Stimulated activated CD4-positive, alpha-beta T cell treated with anti-CD3 and anti-CD28 coated beads, Interleukin-2, amount 100 ng/mL, for 48 hours (primary cell): ENCODE measurements around the gene GPR157.
"Not testable (repeated sequence)": the region's sequence is repeated elsewhere in the genome, so short reads cannot be mapped to it uniquely, and the experiment has no call there.

ENCODE experiments used
- DNase-seq, 2 donors: peaks; one replicate each; pipeline ENCODE4 v3.0.0-alpha.2; 2020

The GPR157 gene

DNA sequence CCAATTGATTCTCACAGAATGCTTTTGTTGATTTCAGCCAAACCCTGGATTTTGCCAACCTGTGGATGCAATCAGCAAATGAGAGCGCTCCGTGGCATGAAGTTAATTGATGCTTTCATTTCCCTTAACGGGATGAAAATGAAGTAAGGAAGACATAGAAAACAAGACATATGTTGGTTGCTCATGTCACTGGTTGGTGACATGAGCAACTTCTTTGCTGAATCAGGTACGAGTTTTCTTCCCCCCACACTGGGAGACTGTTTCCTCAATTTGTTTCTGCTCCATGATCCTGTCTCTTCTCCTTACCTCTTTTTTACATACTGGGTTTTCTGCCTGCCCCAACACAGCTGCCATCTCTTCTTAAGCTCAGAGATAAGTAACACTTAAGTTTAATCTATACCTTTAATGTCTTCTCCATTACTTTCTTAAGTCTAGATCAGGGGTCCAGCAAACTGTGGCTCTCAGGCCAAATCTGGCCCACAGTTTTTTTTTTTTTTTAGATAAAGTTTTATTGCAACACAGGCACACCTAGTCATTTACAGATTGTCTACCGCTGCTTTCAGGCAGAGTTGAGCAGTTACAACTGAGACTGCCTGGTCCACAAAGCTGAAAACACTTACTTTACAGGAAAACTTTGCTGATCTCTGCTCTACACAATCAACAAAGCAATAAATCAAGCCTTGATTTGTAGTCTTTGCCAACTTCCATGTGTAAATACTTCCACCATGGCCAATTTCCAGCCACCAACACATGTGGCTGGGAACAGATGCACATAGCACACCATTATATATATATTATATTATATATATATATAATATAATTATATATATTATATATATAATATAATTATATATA is 13.3 kb downstream of the GPR157 start:
- DNase-seq = no peak

DNA sequence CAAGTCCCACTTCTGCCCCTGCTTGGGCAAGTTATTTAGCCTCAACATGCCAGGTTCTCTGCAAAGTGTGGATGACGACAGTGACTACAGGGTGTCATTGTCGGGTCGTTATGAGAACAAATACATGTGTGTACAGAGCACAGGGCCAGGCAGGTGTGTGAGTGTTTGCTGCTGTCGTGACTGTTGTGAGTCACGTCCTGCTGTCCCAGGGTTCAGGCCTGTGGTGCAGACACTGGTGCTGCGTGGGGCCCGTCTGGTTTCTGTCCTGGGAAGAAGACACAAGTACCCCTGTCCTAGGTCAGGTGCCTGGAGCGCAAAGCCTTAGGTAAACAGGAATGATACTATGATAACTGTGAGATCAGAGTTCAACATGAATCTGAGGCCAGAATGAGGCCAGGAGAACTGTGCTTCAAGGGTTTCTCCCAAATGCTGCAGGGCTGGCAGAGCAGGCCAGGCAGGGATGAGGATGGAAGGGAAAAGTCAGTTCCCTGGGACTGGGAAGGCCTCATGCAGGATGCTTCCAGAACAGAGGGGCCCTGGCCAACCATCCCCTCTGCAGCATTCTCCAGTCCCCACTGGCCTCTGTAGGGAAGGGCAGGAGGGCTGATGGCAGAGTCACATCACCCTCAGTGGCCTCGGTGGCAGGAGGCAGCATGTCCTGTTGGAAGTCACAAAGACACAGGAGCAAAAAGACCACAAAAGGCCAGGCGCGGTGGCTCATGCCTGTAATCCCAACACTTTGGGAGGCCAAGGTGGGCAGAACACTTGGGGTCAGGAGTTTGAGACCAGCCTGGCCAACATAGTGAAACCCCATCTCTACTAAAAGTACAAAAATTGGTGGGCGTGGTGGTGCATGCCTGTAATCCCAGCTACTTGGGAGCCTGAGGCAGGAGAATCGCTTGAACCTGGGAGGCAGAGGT is 15.7 kb downstream of the GPR157 start:
- no peak for DNase-seq

DNA sequence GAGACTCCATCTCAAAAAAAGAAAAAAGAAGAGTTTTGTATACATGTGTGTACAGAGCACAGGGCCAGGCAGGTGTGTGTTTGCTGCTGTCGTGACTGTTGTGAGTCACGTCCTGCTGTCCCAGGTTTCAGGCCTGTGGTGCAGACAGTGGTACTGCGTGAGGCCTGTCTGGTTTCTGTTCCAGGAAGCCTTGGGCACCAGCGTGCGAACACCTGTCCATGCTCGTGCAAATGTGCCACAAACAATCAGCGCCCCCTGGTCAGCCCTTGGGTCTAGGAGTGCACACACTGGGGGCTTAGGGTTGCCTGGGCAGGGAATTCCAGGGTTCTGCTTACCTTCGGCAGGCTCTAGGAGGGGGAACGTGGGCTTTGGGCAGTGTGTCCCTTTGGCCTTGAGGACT is 16.9 kb downstream of the GPR157 start:
- no peak for DNase-seq

DNA sequence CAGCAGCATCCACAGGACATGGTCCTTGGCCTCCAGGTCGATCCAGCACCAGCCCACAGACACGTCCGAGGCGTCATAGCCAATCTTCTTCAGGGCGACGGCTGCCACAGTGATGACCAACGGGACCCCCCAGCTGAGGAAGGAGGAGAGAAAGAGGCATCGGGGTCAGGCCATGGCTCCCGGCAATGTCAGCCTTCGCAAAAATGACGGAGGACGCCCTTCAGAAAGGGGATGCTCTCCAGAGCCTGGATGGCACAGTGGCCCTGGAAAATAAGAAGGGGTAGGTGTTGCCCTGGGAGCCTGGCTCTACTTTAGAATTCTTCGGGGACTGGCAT is 17.6 kb downstream of the GPR157 start:
- DNase-seq = no peak

DNA sequence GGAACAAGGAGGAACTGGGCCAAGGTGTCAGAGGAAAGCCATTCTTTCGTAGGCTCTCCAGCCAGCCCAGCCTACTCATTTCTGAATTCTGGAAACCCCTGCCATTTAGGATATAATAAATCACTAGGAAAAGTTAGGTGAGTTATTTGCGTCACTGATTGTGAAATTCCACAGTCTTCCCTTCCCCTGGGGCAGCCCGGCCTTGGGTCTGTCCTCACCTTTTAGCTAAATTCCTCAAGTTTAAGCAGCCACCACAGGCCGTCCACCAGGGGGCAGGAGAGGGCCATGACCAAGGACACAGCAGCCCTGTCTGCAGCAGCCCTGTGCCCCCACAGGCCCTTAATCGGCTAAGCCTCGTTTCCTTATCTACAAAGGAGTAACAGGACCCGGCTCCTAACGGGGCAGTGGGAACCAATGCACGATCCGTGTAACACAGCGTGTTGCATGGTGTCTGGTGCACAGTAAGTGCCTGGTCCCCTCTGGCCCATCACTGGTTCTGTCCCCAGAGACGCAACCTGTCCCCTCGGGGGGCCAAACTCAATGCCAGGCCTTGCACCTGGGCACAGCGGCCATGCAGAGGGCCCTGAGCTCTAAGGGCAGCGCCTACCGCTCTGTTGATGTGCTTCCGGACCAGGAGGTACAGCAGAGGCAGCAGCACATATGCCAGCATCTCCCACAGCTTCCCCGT is 18.1 kb downstream of the GPR157 start:
- DNase-seq = peak; percentile 86 to 90

DNA sequence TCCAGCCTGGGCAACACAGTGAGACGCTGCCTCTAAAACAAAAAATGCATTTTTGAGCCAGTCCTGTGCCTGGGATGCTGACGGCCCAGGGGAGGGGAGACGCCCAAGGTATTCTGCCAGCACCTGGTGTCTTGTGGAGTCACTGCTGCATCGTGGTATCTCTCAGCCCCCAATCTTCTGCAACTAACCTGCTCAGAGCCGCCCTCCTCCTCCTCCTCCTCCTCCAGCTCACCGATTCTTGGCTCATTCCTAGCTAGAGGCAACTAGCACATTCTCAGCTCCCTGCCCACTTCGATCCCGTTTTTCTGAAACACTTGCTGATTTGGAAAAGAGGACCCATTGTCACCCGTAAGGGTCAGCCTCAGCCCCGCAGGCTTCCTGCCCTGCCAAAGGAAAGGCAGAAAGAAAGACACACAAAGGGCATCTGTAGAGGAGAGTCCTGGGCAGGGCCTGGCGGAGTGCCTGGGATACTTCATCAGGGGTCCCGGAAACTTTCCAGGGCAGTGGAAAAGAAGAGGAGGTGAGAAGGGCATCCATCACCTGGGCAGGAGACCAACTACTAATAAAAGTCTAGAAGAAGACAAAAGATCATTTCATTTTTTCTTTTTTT is 20.7 kb downstream of the GPR157 start:
- no peak for DNase-seq

DNA sequence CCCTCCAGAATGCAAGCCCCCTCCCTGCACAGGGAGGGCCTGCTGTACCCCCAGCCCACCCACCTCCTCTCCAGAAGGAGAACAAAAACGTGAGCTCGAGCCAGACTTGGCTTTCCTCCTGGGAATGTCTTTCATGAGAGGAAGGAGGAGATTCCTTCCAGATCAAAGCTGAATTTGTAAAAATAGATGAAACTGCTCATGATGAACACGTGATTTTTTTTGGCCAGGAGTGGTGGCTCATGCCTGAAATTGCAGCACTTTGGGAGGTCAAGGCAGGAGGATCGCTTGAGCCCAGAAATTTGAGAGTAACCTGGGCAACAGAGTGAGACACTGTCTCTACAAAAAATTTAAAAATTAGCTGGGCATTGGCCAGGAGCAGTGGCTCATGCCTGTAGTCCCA is 21.8 kb downstream of the GPR157 start:
- DNase-seq = no peak

DNA sequence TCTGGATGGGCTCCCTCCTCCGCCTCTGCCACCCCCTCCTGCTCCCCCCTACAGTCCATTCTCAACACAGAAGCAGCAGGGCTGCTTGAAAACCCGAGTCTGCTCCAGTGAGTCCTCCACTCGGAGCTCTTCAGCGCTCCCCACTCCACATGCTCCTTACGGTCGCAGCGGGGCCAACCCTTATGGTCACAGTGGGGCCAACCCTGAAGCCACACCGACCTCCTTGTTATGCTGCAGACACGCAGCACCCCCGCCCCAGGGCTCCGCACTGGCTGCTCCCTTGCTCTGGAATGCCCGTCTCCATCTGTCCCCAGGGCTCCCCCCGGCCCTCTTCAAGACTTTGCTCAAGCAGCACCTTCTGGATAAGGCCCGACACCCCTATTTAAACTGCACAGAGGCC is 22.6 kb downstream of the GPR157 start:
- no peak for DNase-seq

DNA sequence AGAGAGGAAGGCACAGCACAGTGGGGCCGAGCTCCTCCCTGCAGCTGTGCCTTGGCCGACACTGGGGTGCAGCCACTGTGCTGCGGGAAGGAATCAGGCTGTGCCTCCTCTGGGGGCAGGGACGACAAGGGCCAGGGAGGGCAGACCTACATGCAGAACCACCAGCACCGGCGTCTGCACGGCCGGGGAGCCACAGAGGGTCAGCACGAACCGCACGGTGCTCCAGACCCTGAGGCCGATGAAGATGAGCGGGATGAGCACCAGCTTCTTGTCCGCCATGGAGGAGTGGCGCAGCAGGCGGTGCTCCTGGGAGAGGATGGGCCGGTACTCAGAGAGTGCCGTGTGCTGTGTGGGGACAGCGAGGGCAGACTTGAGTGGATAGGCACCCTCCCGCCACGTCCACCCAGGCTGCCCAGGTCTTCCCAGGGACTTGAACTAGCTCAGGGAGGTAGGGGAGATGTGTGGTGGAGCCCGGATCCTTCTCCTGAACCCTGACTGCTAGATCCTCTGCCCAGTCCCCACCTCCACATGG is 23.5 kb downstream of the GPR157 start:
- no peak for DNase-seq

DNA sequence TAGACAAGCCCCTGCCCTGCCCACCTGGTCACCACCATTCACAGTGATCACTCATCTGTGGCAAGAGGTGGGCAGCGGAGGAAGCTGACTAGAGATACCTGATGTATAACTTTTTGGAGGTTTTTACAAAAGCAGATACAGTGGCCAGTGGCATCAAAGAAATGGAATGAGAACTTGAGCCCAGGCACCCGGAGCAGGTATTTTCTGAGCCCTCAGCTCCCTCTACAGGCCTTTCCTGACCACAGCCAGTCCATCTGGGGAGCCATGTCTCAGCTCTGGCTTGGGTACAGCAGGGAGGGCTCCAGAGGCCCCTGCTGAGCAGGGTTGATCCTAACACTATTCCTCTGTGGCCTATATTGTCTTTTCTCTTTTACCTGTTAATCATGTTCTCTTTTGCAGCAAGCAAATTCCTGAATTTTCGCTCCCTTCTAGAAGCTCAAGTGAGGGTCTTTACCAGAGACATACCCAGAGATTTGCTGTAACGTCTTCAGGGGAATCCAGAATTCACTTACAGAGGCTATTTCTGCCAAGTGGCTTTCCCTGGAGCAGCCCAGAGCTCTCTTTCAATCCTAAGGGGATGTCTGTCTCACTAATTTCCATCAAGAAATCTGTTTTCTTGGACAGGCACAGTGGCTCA is 27.3 kb downstream of the GPR157 start:
- no peak for DNase-seq

DNA sequence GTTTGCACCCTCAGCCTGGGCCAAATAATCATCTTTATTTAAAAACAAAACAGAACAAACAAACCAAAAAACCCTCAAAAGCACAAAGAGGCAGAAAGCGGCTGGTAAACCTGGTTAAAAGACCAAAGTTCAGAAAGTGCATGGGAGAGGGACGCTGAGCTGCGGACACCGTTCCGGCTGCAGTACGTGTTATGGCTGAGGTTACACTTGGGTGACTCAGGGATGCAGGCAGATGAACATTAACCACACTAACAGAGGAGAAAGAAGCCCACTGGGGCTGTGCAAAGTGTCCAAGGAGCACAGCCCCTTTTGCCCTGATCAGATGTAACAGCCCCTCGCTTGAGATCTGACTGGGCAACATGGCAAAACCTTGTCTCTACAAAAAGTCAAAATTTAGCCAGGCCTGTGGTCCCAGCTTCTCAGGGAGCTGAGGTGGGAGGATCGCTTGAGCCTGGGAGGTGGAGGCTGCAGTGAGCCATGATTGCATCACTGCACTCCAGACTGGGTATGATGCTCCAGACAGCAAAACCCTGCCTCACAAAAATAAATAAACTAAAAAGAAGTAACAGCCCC is 28.3 kb downstream of the GPR157 start:
- no peak for DNase-seq

DNA sequence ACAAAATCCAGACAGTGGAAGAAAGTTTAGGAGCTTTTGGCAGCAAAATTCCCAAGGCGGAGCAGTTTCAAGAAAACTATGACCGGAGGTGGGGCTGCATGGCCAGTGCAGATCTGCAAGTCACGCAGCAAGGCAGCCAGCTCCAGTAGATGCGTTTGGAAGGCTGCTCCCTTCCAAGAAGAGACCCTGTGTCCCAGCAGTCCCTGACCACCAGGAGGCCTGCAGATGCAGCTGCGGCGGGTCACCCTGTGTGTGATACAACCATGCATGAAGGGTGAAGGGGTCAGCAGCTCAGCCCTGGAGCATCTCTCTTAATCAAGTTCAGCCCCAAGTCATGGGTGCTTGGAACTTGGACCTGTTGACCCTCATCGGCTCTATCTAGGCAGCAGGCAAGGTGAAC is 29.3 kb downstream of the GPR157 start:
- DNase-seq = no peak

DNA sequence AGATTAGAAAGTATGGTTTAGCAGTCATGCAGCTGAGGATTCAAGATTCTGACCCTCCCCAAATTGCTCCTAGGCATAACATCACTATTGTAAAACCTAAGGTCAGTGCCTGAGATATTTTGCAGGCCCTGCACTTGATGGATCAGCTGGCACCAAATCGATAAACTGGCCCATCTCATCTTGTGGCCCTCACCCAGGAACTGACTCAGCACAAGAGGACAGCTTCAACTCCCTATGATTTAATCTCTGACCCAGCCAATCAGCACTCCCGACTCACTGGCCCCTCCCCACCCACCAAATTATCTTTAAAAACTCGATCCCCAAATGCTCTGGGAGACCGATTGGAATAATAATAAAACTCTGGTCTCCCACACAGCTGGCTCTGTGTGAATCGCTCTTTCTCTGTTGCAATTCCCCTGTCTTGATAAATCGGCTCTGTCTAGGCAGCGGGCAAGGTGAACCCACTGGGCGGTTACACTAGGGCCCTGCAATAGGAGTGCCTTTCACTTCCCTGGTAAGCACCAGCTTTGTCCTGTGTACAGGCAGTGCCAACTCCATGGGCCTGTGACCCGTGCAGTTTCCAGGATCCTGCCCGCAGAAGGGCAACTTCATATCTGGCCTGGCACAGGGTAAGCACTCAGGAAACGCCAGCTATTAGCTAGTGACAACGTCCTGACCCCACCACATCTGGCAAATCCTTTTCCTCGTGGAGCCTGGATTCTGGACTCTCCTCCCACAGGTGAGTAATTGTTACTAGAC is 30.8 kb downstream of the GPR157 start:
- DNase-seq = no peak

DNA sequence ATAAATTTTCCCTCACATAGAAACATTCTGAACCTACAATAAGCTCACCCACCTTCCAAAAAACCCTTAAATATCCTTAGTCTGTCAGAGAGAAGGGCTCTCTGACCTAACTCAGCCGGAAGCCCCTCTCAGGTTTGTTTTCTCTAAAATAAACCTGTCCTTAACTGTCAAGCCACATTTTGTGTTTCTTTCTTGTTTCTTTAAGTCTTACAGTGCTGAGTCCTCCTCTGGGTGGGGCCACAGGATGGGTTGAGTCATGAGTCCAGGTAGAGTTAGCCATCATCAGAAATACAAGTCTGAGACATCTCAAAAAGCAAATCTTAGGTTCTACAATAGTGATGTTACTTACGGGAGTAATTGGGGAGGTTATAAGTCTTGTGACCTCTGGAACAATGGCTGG is 33.1 kb downstream of the GPR157 start:
- no peak for DNase-seq

DNA sequence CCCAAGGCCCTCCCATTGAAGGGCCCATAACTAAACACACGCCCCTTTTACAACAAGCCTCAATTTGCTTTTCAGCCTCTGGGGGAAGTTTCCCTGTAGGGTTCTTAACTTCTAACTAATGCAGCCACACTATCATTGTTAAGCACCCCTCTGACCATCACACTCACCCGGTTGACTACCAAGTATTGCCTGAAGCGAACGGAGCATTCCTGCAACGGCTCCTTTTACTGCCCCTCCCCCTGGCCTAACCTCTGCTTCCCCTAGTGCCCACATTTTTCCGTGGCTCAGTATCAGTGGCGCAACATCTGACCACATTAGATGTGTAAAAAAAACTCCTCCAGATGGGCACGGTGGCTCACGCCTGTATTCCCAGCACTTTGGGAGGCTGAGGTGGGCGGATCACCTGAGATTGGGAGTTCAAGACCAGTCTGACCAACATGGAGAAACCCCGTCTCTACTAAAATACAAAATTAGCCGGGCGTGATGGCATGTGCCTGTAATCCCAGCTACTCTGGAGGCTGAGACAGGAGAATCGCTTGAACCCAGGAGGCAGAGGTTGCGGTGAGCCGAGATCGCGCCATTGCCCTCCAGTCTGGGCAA is 34.8 kb downstream of the GPR157 start:
- not testable (repeated sequence) for DNase-seq

DNA sequence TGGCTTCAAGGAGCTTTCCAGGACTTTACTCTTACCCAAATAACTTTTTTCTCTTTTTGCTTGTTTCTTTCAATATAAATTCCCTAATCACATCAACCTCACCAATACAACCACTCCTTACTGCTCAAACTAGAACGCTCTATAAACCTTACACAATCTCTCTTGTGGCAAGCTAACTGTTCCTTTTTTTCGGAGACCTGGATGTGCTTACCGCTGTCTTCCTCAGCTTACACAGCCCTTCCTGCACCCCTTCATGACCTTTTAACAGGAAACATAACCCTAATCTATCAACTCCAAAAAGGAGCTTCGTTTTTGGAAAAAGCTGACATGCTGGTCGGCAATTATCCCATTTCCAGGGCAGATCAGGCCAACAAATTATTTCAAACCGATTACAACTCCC is 35.3 kb downstream of the GPR157 start:
- DNase-seq = no peak

DNA sequence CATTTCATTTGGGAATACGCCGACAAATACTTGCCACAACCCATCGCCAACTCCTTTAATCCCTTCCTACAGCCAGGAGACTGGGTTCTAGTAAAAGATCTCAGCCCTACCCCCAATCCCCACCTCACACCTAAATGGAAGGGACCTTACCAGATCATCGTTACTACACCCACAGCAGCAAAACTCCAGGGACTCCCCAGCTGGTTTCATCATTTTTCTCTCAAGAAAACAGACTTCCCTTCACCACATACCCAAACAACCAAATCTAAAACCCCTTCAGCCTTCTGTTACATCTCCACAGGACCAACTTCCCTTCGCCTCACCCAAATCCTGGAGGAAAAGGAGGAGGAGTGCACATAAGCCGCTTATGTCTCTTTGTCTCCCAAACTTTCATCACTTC is 35.8 kb downstream of the GPR157 start:
- DNase-seq = no peak

DNA sequence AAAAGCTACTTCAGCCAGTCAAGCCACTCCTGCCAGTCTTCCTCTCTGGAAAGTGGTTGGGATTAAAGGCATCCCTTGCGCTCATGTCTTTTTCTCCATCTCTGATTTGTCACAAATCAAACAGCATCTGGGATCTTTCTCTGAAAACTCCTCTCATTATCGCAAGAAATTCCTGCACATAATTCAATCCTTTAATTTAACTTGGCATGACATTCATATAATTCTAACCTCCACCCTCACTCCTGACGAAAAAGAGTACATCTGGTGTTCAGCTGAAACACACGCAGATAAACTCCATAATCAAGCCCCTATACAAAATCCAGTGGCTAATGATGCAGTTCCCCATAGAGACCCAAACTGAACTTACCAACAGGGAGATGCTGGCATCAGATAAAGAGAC is 40.1 kb downstream of the GPR157 start:
- DNase-seq = no peak

DNA sequence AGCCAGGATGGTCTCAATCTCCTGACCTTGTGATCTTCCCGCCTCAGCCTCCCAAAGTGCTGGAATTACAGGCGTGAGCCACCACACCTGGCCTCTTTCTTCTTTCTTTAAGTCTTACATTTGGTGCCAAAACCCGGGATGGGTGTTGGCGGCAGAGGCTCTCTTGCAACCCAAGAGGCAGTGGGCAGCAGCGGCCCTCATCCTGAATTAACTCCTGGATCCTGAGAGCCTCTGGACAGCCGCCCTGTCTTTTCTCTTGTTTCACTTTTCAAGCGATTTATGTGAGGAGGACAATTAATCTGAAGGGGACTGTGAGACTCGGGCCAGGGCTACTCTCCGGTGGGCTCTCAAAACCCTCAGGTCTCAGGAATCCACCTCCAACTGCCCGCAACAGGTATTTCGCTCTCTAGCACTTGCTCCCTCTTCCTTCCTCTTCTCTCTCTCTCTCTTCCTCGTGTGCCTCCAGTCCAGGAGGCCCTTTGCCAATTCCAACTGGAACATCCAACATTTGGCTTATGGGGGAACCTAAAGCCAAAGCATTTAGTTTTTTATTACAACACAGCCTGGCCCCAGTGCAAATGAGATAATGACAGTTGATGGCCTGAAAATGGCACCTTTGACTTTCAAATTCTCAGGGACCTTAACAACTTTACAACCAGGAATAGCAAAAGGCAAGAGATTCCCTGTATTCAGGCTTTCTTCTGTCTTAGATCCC is 41.3 kb downstream of the GPR157 start:
- DNase-seq = no peak

DNA sequence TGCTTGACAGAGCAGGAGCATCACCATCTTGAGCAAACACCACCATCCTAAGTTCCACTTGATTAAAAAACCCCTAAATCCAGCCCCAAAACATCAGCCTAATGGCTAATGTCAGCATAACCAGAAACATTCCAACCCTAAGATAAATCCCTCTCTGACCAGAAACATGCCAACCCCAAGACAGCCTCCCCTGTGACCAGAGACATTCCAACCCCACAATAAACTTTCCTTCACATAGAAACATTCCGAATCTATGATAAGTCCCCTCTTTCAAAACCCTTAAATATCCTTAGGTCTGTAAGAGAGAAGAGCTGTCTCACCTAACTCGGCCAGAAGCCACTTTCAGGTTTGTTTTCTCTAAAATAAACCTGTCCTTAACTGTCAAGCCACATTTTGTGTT is 42.1 kb downstream of the GPR157 start:
- DNase-seq = no peak
